GM06990 (cell line): Measurements from ENCODE around the gene PAK5.
A peak's percentile ranks its signal among the peaks of the same experiment; 100 is the strongest.

ENCODE experiments used
- DNase-seq: peaks from one replicate; pipeline ENCODE4 v3.0.0-alpha.2; 2011; ENCODE audit not compliant: insufficient read length; ENCODE audit errors: extremely low read depth
- H3K27me3 ChIP-seq: replicated peaks from 2 replicates; pipeline ENCODE4 v1.6.0; 2011; ENCODE audit warnings: low read length; ENCODE audit not compliant: control insufficient read depth, insufficient read depth
- H3K36me3 ChIP-seq: 2 replicates; pipeline ENCODE4 v1.5.1; 2011; ENCODE audit warnings: low read length; ENCODE audit not compliant: control insufficient read depth, insufficient read depth
- H3K4me3 ChIP-seq: replicated peaks from 2 replicates; pipeline ENCODE4 v1.5.1; 2011; ENCODE audit warnings: low read depth, mild to moderate bottlenecking, control low read depth, low read length
- CTCF ChIP-seq: IDR thresholded peaks from 2 replicates; pipeline ENCODE4 v1.5.1; 2011; ENCODE audit warnings: low read length, control low read depth, mild to moderate bottlenecking, inconsistent platforms; ENCODE audit not compliant: insufficient read depth, poor library complexity, severe bottlenecking

PAK5 gene

GRCh38 chr20:9616833-9617461 lies 221.9 kb downstream of the PAK5 start:
- no peaks in the 10 kb centered on the region for H3K27me3 ChIP-seq
- no peak overlapping the region for H3K4me3 ChIP-seq
- no peaks in the 10 kb centered on the region for H3K36me3 ChIP-seq
- peak; percentile 75 for TF ChIP-seq CTCF
- no peak for DNase-seq

GRCh38 chr20:9616455-9616805 lies 222.4 kb downstream of the PAK5 start:
- TF ChIP-seq CTCF: no peak
- Histone ChIP-seq H3K36me3 (no peaks in the 10 kb centered on the region), H3K4me3 (no peak overlapping the region), H3K27me3 (no peaks in the 10 kb centered on the region)
- DNase-seq: peak; percentile 12

- H3K27me3 ChIP-seq: no peaks in the 10 kb centered on the region
- no peak overlapping the region for H3K4me3 ChIP-seq
- no peaks in the 10 kb centered on the region for H3K36me3 ChIP-seq
- peak; percentile 41 for DNase-seq
- no peak for TF ChIP-seq CTCF
Observed at GRCh38 chr20:9615766-9616454, 223.0 kb downstream of the PAK5 start.

GRCh38 chr20:9615118-9615517 lies 223.8 kb downstream of the PAK5 start:
- Histone ChIP-seq H3K27me3 (no peaks in the 10 kb centered on the region), H3K4me3 (no peak overlapping the region), H3K36me3 (no peaks in the 10 kb centered on the region)
- no peak for DNase-seq
- no peak for TF ChIP-seq CTCF

- TF ChIP-seq CTCF: no peak
- H3K4me3 ChIP-seq: no peak overlapping the region
- H3K27me3 ChIP-seq: no peaks in the 10 kb centered on the region
- no peak for DNase-seq
- H3K36me3 ChIP-seq: no peaks in the 10 kb centered on the region
Observed at GRCh38 chr20:9613871-9614270, 225.0 kb downstream of the PAK5 start.

GRCh38 chr20:9611921-9612320 lies 227.0 kb downstream of the PAK5 start:
- no peak for DNase-seq
- no peak for TF ChIP-seq CTCF
- Histone ChIP-seq H3K27me3 (no peaks in the 10 kb centered on the region), H3K4me3 (no peak overlapping the region), H3K36me3 (no peaks in the 10 kb centered on the region)
